ENCODE data around the gene DGCR2.
"Not testable (repeated sequence)": the region's sequence is repeated elsewhere in the genome, so short reads cannot be mapped to it uniquely, and the experiment has no call there.

DGCR2 gene

GRCh38 chr22:19056951-19057401 is 65.2 kb downstream of the DGCR2 start:
- no peak for DNase-seq

- DNase-seq = no peak
These were observed 66.4 kb downstream of the DGCR2 start for GRCh38 chr22:19055801-19056200.

GRCh38 chr22:19052941-19053541 is 69.2 kb downstream of the DGCR2 start:
- DNase-seq = no peak

- no peak for DNase-seq
These were observed 70.7 kb downstream of the DGCR2 start for GRCh38 chr22:19051381-19052072.

GRCh38 chr22:19050847-19051246 is 71.4 kb downstream of the DGCR2 start:
- DNase-seq = not testable (repeated sequence)

- DNase-seq = no peak
These were observed 72.1 kb downstream of the DGCR2 start for GRCh38 chr22:19050117-19050516.

- no peak for DNase-seq
These were observed 73.7 kb downstream of the DGCR2 start for GRCh38 chr22:19048531-19048930.

GRCh38 chr22:19047993-19048392 is 74.2 kb downstream of the DGCR2 start:
- no peak for DNase-seq

GRCh38 chr22:19046719-19047609 is 75.2 kb downstream of the DGCR2 start:
- DNase-seq = no peak

GRCh38 chr22:19046287-19046686 is 75.9 kb downstream of the DGCR2 start:
- no peak for DNase-seq

GRCh38 chr22:19045094-19045493 is 77.1 kb downstream of the DGCR2 start:
- DNase-seq = no peak

GRCh38 chr22:19044381-19044780 is 77.8 kb downstream of the DGCR2 start:
- no peak for DNase-seq

- DNase-seq = no peak
These were observed 78.8 kb downstream of the DGCR2 start for GRCh38 chr22:19043121-19044085.

- no peak for DNase-seq
These were observed 79.7 kb downstream of the DGCR2 start for GRCh38 chr22:19042285-19043120.

GRCh38 chr22:19041704-19042074 is 80.5 kb downstream of the DGCR2 start:
- DNase-seq = no peak

GRCh38 chr22:19040888-19041703 is 81.1 kb downstream of the DGCR2 start:
- no peak for DNase-seq

- no peak for DNase-seq
These were observed 81.8 kb downstream of the DGCR2 start for GRCh38 chr22:19040391-19040861.

- DNase-seq = no peak
These were observed 82.4 kb downstream of the DGCR2 start for GRCh38 chr22:19039796-19040280.

- DNase-seq = no peak
These were observed 82.8 kb downstream of the DGCR2 start for GRCh38 chr22:19039448-19039780.

GRCh38 chr22:19038728-19039447 is 83.3 kb downstream of the DGCR2 start:
- no peak for DNase-seq
